Transverse colon (tissue), 4 donors: ENCODE data around the gene CRIP1.

Source experiments
- CTCF ChIP-seq, 5 experiments: fragments of 200-600 bp in 3 of 5; fragments of 450-650 bp in 2 of 5; sonication (generic) in 3 of 5; IDR thresholded peaks; 1 replicate in 2 of 5; 2 replicates in 3 of 5; pipeline ENCODE4 v1.5.1; 2016 to 2017; ENCODE audit warnings: antibody characterized with exemption in 5 of 5, inconsistent platforms in 3 of 5, mild to moderate bottlenecking in 2 of 5, moderate library complexity in 1 of 5
- EP300 ChIP-seq: sonication (generic); formaldehyde crosslinking; IDR thresholded peaks from one replicate; pipeline ENCODE4 v1.6.1; 2017; ENCODE audit warnings: antibody characterized with exemption, low read depth
- POLR2AphosphoS5 ChIP-seq, 3 donors: sonication (generic); formaldehyde crosslinking; IDR thresholded peaks; one replicate each; pipeline ENCODE4 v1.6.1; 2016; ENCODE audit warnings: antibody characterized with exemption in 3 of 3

- TF ChIP-seq POLR2AphosphoS5 (IDR thresholded peaks at IDR 0.05), result no peak
- no peak for TF ChIP-seq CTCF (IDR thresholded peaks at IDR 0.05)
- TF ChIP-seq EP300, result no peak
Measured at GRCh38 chr14:105487986-105488777, 1.5 kb downstream of the CRIP1 start.
